HG03108 (cell line): Measurements from ENCODE around the gene FAM228B.
"Not testable (repeated sequence)": the region's sequence is repeated elsewhere in the genome, so short reads cannot be mapped to it uniquely, and the experiment has no call there.

Source experiments
- ATAC-seq: cut with Tn5 transposase; IDR thresholded peaks from one replicate; pipeline ENCODE4 v1.9.1; 2021; ENCODE audit warnings: moderate library complexity; ENCODE audit not compliant: unreplicated experiment

Gene FAM228B

GRCh38 chr2:24153478-24153877, 30.2 kb downstream of the FAM228B start:
- ATAC-seq: no peak

GRCh38 chr2:24158131-24158530, 34.9 kb downstream of the FAM228B start:
- ATAC-seq: no peak

GRCh38 chr2:24159708-24160107, 36.4 kb downstream of the FAM228B start:
- no peak for ATAC-seq

- no peak for ATAC-seq
Measured at GRCh38 chr2:24160761-24161160, 37.5 kb downstream of the FAM228B start.

GRCh38 chr2:24162494-24162893, 39.2 kb downstream of the FAM228B start:
- ATAC-seq: no peak

- ATAC-seq: no peak
Measured at GRCh38 chr2:24163186-24163585, 39.9 kb downstream of the FAM228B start.

- no peak for ATAC-seq
Measured at GRCh38 chr2:24163601-24164000, 40.3 kb downstream of the FAM228B start.

GRCh38 chr2:24164416-24164973, 41.2 kb downstream of the FAM228B start:
- no peak for ATAC-seq

- ATAC-seq: no peak
Measured at GRCh38 chr2:24169023-24169422, 45.8 kb downstream of the FAM228B start.

- no peak for ATAC-seq
Measured at GRCh38 chr2:24174851-24175277, 51.6 kb downstream of the FAM228B start, which contains the start of gene FAM228A. Gene FAM228A (plus strand): TSS chr2:24175053. CDS start chr2:24175481, 428 bp downstream.

GRCh38 chr2:24175631-24176187, 52.4 kb downstream of the FAM228B start:
- no peak for ATAC-seq

GRCh38 chr2:24176326-24176725, 53.1 kb downstream of the FAM228B start:
- ATAC-seq: no peak

GRCh38 chr2:24179683-24180082, 56.4 kb downstream of the FAM228B start:
- ATAC-seq: no peak

- no peak for ATAC-seq
Measured at GRCh38 chr2:24181849-24182248, 58.6 kb downstream of the FAM228B start.

GRCh38 chr2:24182507-24182906, 59.2 kb downstream of the FAM228B start:
- no peak for ATAC-seq

GRCh38 chr2:24183366-24184069, 60.2 kb downstream of the FAM228B start:
- ATAC-seq: no peak

GRCh38 chr2:24189551-24189950, 66.3 kb downstream of the FAM228B start:
- ATAC-seq: no peak

GRCh38 chr2:24190503-24190902, 67.2 kb downstream of the FAM228B start:
- no peak for ATAC-seq

- ATAC-seq: no peak
Measured at GRCh38 chr2:24191156-24191555, 67.9 kb downstream of the FAM228B start.

GRCh38 chr2:24191848-24192247, 68.6 kb downstream of the FAM228B start:
- ATAC-seq: no peak

GRCh38 chr2:24197213-24197612, 73.9 kb downstream of the FAM228B start:
- not testable (repeated sequence) for ATAC-seq

GRCh38 chr2:24199968-24200590, 76.8 kb downstream of the FAM228B start:
- no peak for ATAC-seq
